ENCODE results near the gene PPP2R5D.
"Not testable (repeated sequence)": the region's sequence is repeated elsewhere in the genome, so short reads cannot be mapped to it uniquely, and the experiment has no call there.

PPP2R5D gene

GRCh38 chr6:42984001-42984923, at the start of gene PPP2R5D:
TSS of gene PPP2R5D (plus strand) at chr6:42984570. CDS start at chr6:42984678, 108 bp downstream.
- DNase-seq: peak; percentile 93

- DNase-seq: no peak
These were observed 49.0 kb upstream of the PPP2R5D start for GRCh38 chr6:42935322-42935721.

GRCh38 chr6:42936398-42936797, 48.0 kb upstream of the PPP2R5D start:
- DNase-seq: no peak

GRCh38 chr6:42937548-42938427, 46.6 kb upstream of the PPP2R5D start:
- DNase-seq: no peak

GRCh38 chr6:42938428-42938796, 46.0 kb upstream of the PPP2R5D start:
- no peak for DNase-seq

GRCh38 chr6:42938987-42939809, 45.2 kb upstream of the PPP2R5D start:
- no peak for DNase-seq

- DNase-seq: no peak
These were observed 44.6 kb upstream of the PPP2R5D start for GRCh38 chr6:42939810-42940167.

GRCh38 chr6:42940493-42941045, 43.8 kb upstream of the PPP2R5D start:
- no peak for DNase-seq

GRCh38 chr6:42941356-42941755, 43.0 kb upstream of the PPP2R5D start:
- DNase-seq: not testable (repeated sequence)

GRCh38 chr6:42942444-42942843, 41.9 kb upstream of the PPP2R5D start:
- no peak for DNase-seq

GRCh38 chr6:42947950-42948349, 36.4 kb upstream of the PPP2R5D start:
- DNase-seq: no peak

- DNase-seq: no peak
These were observed 32.0 kb upstream of the PPP2R5D start for GRCh38 chr6:42952389-42952788.

- not testable (repeated sequence) for DNase-seq
These were observed 30.0 kb upstream of the PPP2R5D start for GRCh38 chr6:42954405-42954804.

- DNase-seq: no peak
These were observed 26.2 kb upstream of the PPP2R5D start for GRCh38 chr6:42958125-42958524.

GRCh38 chr6:42959917-42960242, 24.5 kb upstream of the PPP2R5D start:
- DNase-seq: no peak

- no peak for DNase-seq
These were observed 23.9 kb upstream of the PPP2R5D start, which contains the start of gene GNMT for GRCh38 chr6:42960243-42961019. TSS of gene GNMT (plus strand) at chr6:42960754. CDS start at chr6:42960768, 14 bp downstream.

GRCh38 chr6:42961020-42961470, 23.3 kb upstream of the PPP2R5D start:
- DNase-seq: no peak

- no peak for DNase-seq
These were observed 22.3 kb upstream of the PPP2R5D start for GRCh38 chr6:42962096-42962495.

- DNase-seq: no peak
These were observed 21.7 kb upstream of the PPP2R5D start for GRCh38 chr6:42962502-42963178.

- DNase-seq: no peak
These were observed 21.1 kb upstream of the PPP2R5D start for GRCh38 chr6:42963179-42963854.

Measured in NK-92 treated with Interleukin-12 subunit alpha and Interleukin-12 subunit beta, amount 100 ng/mL, for 24 hours (cell line).